Panc1 (cell line): ENCODE results near the gene WWOX. TPM values are rescaled to one million over a fixed set of nuclear protein-coding genes. Genes with fewer than 3 reads are reported as not detected.

ENCODE experiments used
- ATAC-seq: fragments of 200-7000 bp; cut with Tn5 transposase; 2 replicates; pipeline ENCODE4 v1.9.1; 2020; ENCODE audit warnings: mild to moderate bottlenecking, moderate library complexity
- BruUV-seq: library from RNA; stranded (reverse); fragments of 400-500 nt; replicated peaks from 2 replicates; lab custom pipeline; 2021; lab: Mats Ljungman, UMichigan
- CTCF ChIA-PET: fragments of 300-600 bp; sonication (Branson Sonifier 250); formaldehyde crosslinking; loops from one replicate; lab custom pipeline; 2022; ENCODE audit warnings: antibody characterized with exemption; lab: Charles Lee
- POLR2A ChIA-PET: fragments of 300-600 bp; sonication (Branson Sonifier 250); formaldehyde crosslinking; loops from one replicate; lab custom pipeline; 2022; ENCODE audit warnings: antibody characterized with exemption; lab: Charles Lee
- DNase-seq: peaks from one replicate; pipeline ENCODE4 v3.0.0-alpha.2; 2010; ENCODE audit warnings: low read depth, low spot score
- H3K27ac ChIP-seq: 2 replicates; pipeline ENCODE4 v1.5.1; 2011; ENCODE audit warnings: mild to moderate bottlenecking, low read length, inconsistent platforms
- H3K27me3 ChIP-seq: fragments of 200-500 bp; sonication (Bioruptor generic); 2 replicates; pipeline ENCODE4 v1.6.0; 2014; ENCODE audit warnings: low read length, inconsistent platforms; ENCODE audit not compliant: control insufficient read depth, insufficient read depth
- H3K36me3 ChIP-seq: fragments of 200-500 bp; sonication (Bioruptor generic); 2 replicates; pipeline ENCODE4 v1.5.1; 2014; ENCODE audit warnings: inconsistent platforms, mild to moderate bottlenecking, low read length, moderate library complexity; ENCODE audit not compliant: control insufficient read depth, insufficient read depth
- H3K4me1 ChIP-seq: 2 replicates; pipeline ENCODE4 v1.5.1; 2011; ENCODE audit warnings: inconsistent platforms, mild to moderate bottlenecking, low read length, moderate library complexity; ENCODE audit not compliant: control insufficient read depth, insufficient read depth
- H3K4me3 ChIP-seq, 2 experiments: 2 replicates each; pipeline ENCODE4 v1.5.1; 2011 to 2012; ENCODE audit warnings: low read depth in 2 of 2, low read length in 2 of 2, mild to moderate bottlenecking in 2 of 2, inconsistent platforms in 1 of 2, moderate library complexity in 1 of 2
- H3K9me3 ChIP-seq: fragments of 200-500 bp; sonication (Bioruptor generic); 2 replicates; pipeline ENCODE4 v1.5.1; 2014; ENCODE audit warnings: low read depth, mild to moderate bottlenecking, inconsistent platforms, low read length, moderate library complexity; ENCODE audit not compliant: control insufficient read depth, insufficient read depth
- POLR2AphosphoS5 ChIP-seq: IDR thresholded peaks from 2 replicates; pipeline ENCODE4 v1.6.1; 2012; ENCODE audit warnings: mild to moderate bottlenecking, low read depth, low read length, moderate library complexity
- SIN3A ChIP-seq: IDR thresholded peaks from 2 replicates; pipeline ENCODE4 v1.6.1; 2012; ENCODE audit warnings: low read depth, mild to moderate bottlenecking, low read length, moderate library complexity, borderline replicate concordance; ENCODE audit not compliant: insufficient read depth
- TCF7L2 ChIP-seq: IDR thresholded peaks from 2 replicates; pipeline ENCODE4 v1.6.1; 2011; ENCODE audit warnings: mild to moderate bottlenecking, low read depth, low read length, inconsistent platforms
- in situ Hi-C: cut with HindIII; loops from 2 replicates; pipeline ENCODE4 v1.10.0; 2016; ENCODE audit warnings: low sequenced_read_pairs, low pct_unique_long_range_greater_than_20kb
- intact Hi-C: fragments of 100-400 bp; cut with micrococcal nuclease; formaldehyde crosslinking; loops from one replicate; pipeline ENCODE4 v1.10.0; 2022; ENCODE audit not compliant: unreplicated experiment
- total RNA-seq: library from RNA; stranded (reverse); gene quantifications from one replicate; pipeline ENCODE4 v1.2.1, GENCODE V29; 2021; ENCODE audit not compliant: unreplicated experiment
- TF ChIP-seq, protein P1 (sequence below), 2 experiments: IDR thresholded peaks; 2 replicates each; pipeline ENCODE4 v1.6.1; 2011 to 2012; ENCODE audit warnings: low read depth in 2 of 2, control low read depth in 1 of 2, low read length in 1 of 2, mild to moderate bottlenecking in 1 of 2, moderate library complexity in 1 of 2; ENCODE audit not compliant: insufficient read depth in 1 of 2
- TF ChIP-seq, protein P2 (sequence below): fragments of 450-650 bp; IDR thresholded peaks from 2 replicates; pipeline ENCODE4 v1.5.1; 2017; ENCODE audit warnings: mild to moderate bottlenecking

The WWOX gene
- total RNA-seq, 1 experiment from 2014 or later: 12.5 TPM

DNA sequence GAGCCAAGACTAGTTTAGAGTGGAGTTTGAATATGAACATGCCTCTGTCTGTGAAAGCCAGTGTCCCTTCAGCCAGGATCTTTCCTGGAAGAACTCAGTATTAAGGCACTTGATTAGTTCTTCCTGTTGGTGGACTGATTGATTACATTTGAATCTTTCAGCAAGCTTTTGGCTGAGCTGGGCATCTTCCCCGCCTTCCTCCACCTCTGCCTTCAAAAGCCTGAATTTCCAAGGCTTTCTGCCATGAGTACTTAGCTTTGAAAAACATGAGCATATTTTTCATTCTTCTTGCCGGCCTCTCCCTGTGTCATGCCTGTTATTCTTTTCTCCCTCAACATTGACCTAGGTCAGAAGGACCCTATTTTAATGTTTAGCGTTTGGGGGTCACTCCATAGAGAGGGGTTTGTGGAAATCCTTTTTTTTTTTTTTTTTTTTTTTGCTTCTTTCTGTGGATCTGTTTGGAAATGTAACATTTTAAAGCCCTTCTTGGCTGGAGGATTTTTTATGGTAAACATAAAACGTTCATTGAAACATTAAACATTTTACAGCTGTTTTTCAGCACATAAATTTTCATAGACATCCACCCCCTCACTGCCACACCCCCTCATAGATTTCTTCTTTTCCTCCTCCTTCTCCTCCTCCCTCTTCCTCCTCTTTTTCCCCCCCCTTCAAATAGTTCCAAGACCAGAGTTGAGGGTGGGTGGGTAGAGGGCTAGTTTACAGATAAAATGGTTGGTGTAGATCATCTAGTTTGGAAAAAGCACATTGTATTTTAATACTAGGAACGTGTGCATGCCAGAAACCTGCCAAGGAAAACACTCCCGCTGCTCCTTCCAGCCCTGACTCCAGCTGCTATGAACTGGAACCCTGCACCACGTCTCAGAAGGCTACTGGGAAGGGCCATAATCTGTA is 645.9 kb downstream of the WWOX start:
- Histone ChIP-seq H3K4me1 (no peaks in the 10 kb centered on the region), H3K36me3 (no peaks in the 10 kb centered on the region), H3K4me3 (no peak overlapping the region), H3K27me3 (no peaks in the 10 kb centered on the region), H3K9me3 (no peaks in the 10 kb centered on the region), H3K27ac (no peak overlapping the region)
- intact Hi-C loops: no loop called here
- DNase-seq (no peak), ATAC-seq (no peak)
- CTCF ChIA-PET: no interaction called here
- POLR2A ChIA-PET: no interaction called here
- no peak for TF ChIP-seq POLR2AphosphoS5
- TF ChIP-seq, protein P1, sequence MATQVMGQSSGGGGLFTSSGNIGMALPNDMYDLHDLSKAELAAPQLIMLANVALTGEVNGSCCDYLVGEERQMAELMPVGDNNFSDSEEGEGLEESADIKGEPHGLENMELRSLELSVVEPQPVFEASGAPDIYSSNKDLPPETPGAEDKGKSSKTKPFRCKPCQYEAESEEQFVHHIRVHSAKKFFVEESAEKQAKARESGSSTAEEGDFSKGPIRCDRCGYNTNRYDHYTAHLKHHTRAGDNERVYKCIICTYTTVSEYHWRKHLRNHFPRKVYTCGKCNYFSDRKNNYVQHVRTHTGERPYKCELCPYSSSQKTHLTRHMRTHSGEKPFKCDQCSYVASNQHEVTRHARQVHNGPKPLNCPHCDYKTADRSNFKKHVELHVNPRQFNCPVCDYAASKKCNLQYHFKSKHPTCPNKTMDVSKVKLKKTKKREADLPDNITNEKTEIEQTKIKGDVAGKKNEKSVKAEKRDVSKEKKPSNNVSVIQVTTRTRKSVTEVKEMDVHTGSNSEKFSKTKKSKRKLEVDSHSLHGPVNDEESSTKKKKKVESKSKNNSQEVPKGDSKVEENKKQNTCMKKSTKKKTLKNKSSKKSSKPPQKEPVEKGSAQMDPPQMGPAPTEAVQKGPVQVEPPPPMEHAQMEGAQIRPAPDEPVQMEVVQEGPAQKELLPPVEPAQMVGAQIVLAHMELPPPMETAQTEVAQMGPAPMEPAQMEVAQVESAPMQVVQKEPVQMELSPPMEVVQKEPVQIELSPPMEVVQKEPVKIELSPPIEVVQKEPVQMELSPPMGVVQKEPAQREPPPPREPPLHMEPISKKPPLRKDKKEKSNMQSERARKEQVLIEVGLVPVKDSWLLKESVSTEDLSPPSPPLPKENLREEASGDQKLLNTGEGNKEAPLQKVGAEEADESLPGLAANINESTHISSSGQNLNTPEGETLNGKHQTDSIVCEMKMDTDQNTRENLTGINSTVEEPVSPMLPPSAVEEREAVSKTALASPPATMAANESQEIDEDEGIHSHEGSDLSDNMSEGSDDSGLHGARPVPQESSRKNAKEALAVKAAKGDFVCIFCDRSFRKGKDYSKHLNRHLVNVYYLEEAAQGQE (IDR thresholded peaks at IDR 0.05; ENCODE audit: insufficient read depth in 1 of 2, low read depth in 2 of 2, low read length in 1 of 2): no peak
- TF ChIP-seq SIN3A: no peak
- no peak for TF ChIP-seq TCF7L2
- TF ChIP-seq, protein P2, sequence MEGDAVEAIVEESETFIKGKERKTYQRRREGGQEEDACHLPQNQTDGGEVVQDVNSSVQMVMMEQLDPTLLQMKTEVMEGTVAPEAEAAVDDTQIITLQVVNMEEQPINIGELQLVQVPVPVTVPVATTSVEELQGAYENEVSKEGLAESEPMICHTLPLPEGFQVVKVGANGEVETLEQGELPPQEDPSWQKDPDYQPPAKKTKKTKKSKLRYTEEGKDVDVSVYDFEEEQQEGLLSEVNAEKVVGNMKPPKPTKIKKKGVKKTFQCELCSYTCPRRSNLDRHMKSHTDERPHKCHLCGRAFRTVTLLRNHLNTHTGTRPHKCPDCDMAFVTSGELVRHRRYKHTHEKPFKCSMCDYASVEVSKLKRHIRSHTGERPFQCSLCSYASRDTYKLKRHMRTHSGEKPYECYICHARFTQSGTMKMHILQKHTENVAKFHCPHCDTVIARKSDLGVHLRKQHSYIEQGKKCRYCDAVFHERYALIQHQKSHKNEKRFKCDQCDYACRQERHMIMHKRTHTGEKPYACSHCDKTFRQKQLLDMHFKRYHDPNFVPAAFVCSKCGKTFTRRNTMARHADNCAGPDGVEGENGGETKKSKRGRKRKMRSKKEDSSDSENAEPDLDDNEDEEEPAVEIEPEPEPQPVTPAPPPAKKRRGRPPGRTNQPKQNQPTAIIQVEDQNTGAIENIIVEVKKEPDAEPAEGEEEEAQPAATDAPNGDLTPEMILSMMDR: no peak
- no TSS peak for BruUV-seq
- in situ Hi-C loops: no loop called here

DNA sequence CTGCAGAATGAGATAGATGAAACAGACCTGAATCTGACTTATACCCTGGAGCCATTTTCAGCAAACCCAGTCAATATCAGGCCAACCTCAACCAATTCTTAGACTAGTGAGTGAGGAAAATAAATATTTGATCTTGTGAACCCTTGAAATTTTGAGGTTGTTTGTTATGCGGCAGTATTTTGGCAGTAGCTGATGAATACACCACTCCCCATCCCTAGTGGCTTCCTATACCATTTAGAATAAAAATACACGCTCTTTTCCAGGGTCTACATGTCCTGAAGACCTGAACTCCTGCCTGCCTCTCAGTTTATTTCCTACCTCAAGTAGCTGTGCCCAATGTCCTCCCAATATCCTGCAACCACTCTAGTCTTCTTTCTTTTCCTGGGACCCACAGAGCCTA is 647.3 kb downstream of the WWOX start:
- TF ChIP-seq, protein P1 (IDR thresholded peaks at IDR 0.05; ENCODE audit: insufficient read depth in 1 of 2, low read depth in 2 of 2, low read length in 1 of 2): no peak
- no peak for TF ChIP-seq SIN3A
- TF ChIP-seq, protein P2: no peak
- Histone ChIP-seq H3K27me3 (no peaks in the 10 kb centered on the region), H3K36me3 (no peaks in the 10 kb centered on the region), H3K9me3 (no peaks in the 10 kb centered on the region), H3K4me3 (no peak overlapping the region), H3K4me1 (no peaks in the 10 kb centered on the region), H3K27ac (no peak overlapping the region)
- DNase-seq (no peak), ATAC-seq (no peak)
- ChIA-PET POLR2A (no interaction called here), CTCF (no interaction called here)
- intact Hi-C loops: no loop called here
- no TSS peak for BruUV-seq
- in situ Hi-C loops: no loop called here
